Tibial nerve (tissue), 3 donors: ENCODE results near the gene SLX9.

ENCODE experiments used
- CTCF ChIP-seq, 5 experiments: fragments of 200-600 bp in 3 of 5; fragments of 450-650 bp in 2 of 5; sonication (generic) in 3 of 5; IDR thresholded peaks; one replicate each; pipeline ENCODE4 v1.5.1; 2016 to 2019; ENCODE audit warnings: antibody characterized with exemption in 5 of 5, mild to moderate bottlenecking in 3 of 5, moderate library complexity in 2 of 5
- POLR2A ChIP-seq, 2 donors: fragments of 450-650 bp; IDR thresholded peaks; one replicate each; pipeline ENCODE4 v1.6.1; 2017; ENCODE audit warnings: antibody characterized with exemption in 2 of 2, mild to moderate bottlenecking in 2 of 2, moderate library complexity in 2 of 2

- TF ChIP-seq CTCF (IDR thresholded peaks at IDR 0.05) (no peak), POLR2A (IDR thresholded peaks at IDR 0.05) (no peak)
These were observed 42.9 kb downstream of the SLX9 start for GRCh38 chr21:44982558-44983250.
